Neural crest cell (in vitro differentiated cells): ENCODE data around the gene GLS2. TPM values are rescaled to one million over a fixed set of nuclear protein-coding genes. Genes with fewer than 3 reads are reported as not detected.
A peak's percentile ranks its signal among the peaks of the same experiment; 100 is the strongest.

Experiments used
- DNase-seq: peaks from one replicate; pipeline ENCODE4 v3.0.0; 2021; ENCODE audit warnings: low read depth, mixed read lengths, low spot score
- H3K27ac Mint-ChIP-seq: one replicate; pipeline ENCODE4 v1.8.0; 2021; ENCODE audit warnings: mild to moderate bottlenecking, mixed read lengths; ENCODE audit not compliant: unreplicated experiment
- H3K27me3 Mint-ChIP-seq: 2 replicates; pipeline ENCODE4 v1.8.0; 2021; ENCODE audit warnings: low read depth, mild to moderate bottlenecking, mixed read lengths
- H3K36me3 Mint-ChIP-seq: 2 replicates; pipeline ENCODE4 v1.8.0; 2021; ENCODE audit warnings: low read depth, mild to moderate bottlenecking, mixed read lengths
- H3K4me1 Mint-ChIP-seq: 2 replicates; pipeline ENCODE4 v1.8.0; 2021; ENCODE audit warnings: mixed read lengths
- H3K4me3 Mint-ChIP-seq: one replicate; pipeline ENCODE4 v1.8.0; 2021; ENCODE audit warnings: mild to moderate bottlenecking, mixed read lengths
- H3K9me3 Mint-ChIP-seq: 2 replicates; pipeline ENCODE4 v1.8.0; 2021; ENCODE audit warnings: mixed read lengths
- CTCF ChIP-seq: fragments of 200-600 bp; sonication (generic); conservative IDR thresholded peaks from 2 replicates; pipeline ENCODE4 v1.5.0; 2021; ENCODE audit warnings: antibody characterized with exemption, mild to moderate bottlenecking
- total RNA-seq: library from RNA; stranded (reverse); gene quantifications from 2 replicates; pipeline ENCODE4 v1.2.1, GENCODE V29; 2021

Gene GLS2
- total RNA-seq, 1 donor from 2014 or later: 0.35 TPM

GRCh38 chr12:56468216-56469006 is 19.6 kb downstream of the GLS2 start, which contains the start of gene SPRYD4:
Gene SPRYD4 (plus strand): TSS chr12:56468578. CDS start chr12:56468592, 14 bp downstream.
- Mint-ChIP-seq H3K4me3 (peak within 1 kb of the TSS; percentile 91), H3K9me3 (no peaks in the 10 kb centered on the region), H3K36me3 (peaks cover 4% of the 10 kb centered on the region), H3K27me3 (no peaks in the 10 kb centered on the region), H3K4me1 (peaks cover 25% of the 10 kb centered on the region), H3K27ac (peak within 1 kb of the TSS; percentile 96)
- TF ChIP-seq CTCF: peak; percentile 41
- peak; percentile 81 for DNase-seq

GRCh38 chr12:56462565-56462964 is 25.4 kb downstream of the GLS2 start:
- no peak for TF ChIP-seq CTCF
- Mint-ChIP-seq H3K36me3 (no peaks in the 10 kb centered on the region), H3K27ac (peak overlapping the region; percentile 96), H3K4me1 (peaks cover 19% of the 10 kb centered on the region), H3K27me3 (no peaks in the 10 kb centered on the region), H3K9me3 (no peaks in the 10 kb centered on the region), H3K4me3 (peak overlapping the region; percentile 52)
- peak; percentile 30 for DNase-seq

GRCh38 chr12:56461235-56462159 is 26.5 kb downstream of the GLS2 start:
- H3K9me3 Mint-ChIP-seq: no peaks in the 10 kb centered on the region
- no peak for DNase-seq
- no peak for TF ChIP-seq CTCF

GRCh38 chr12:56457817-56458216 is 30.1 kb downstream of the GLS2 start:
- Mint-ChIP-seq H3K9me3 (no peaks in the 10 kb centered on the region), H3K4me3 (no peak overlapping the region), H3K27me3 (no peaks in the 10 kb centered on the region), H3K4me1 (peaks cover 6% of the 10 kb centered on the region), H3K27ac (no peak overlapping the region), H3K36me3 (no peaks in the 10 kb centered on the region)
- DNase-seq: no peak
- TF ChIP-seq CTCF: no peak

More at GRCh38 chr12:56461235-56462159, 26.5 kb downstream of the GLS2 start:
- Mint-ChIP-seq H3K4me1 (peaks cover 19% of the 10 kb centered on the region), H3K36me3 (no peaks in the 10 kb centered on the region), H3K27ac (no peak overlapping the region), H3K27me3 (no peaks in the 10 kb centered on the region), H3K4me3 (no peak overlapping the region)

- Mint-ChIP-seq H3K9me3 (no peaks in the 10 kb centered on the region), H3K27ac (no peak within 1 kb of the TSS), H3K27me3 (no peaks in the 10 kb centered on the region), H3K4me3 (no peak within 1 kb of the TSS), H3K36me3 (no peaks in the 10 kb centered on the region), H3K4me1 (peaks cover 13% of the 10 kb centered on the region)
- TF ChIP-seq CTCF: no peak
- DNase-seq: no peak
Measured at GRCh38 chr12:56454557-56454956, 33.4 kb downstream of the GLS2 start, which contains the start of gene MIP. Gene MIP (minus strand): TSS chr12:56454657. CDS start chr12:56454613, 44 bp downstream.
